ENCODE measurements around the gene FEM1A. TPM values are rescaled to one million over a fixed set of nuclear protein-coding genes. Genes with fewer than 3 reads are reported as not detected.
A peak's percentile ranks its signal among the peaks of the same experiment; 100 is the strongest.
"Not testable (repeated sequence)": the region's sequence is repeated elsewhere in the genome, so short reads cannot be mapped to it uniquely, and the experiment has no call there.

The FEM1A gene
- total and polyA plus RNA-seq, 10 of the 15 experiments (the other 5 are each of a cell fraction or from before 2014, with no cell fraction given): 0.27 to 17.4 (median 3.8) TPM

DNA sequence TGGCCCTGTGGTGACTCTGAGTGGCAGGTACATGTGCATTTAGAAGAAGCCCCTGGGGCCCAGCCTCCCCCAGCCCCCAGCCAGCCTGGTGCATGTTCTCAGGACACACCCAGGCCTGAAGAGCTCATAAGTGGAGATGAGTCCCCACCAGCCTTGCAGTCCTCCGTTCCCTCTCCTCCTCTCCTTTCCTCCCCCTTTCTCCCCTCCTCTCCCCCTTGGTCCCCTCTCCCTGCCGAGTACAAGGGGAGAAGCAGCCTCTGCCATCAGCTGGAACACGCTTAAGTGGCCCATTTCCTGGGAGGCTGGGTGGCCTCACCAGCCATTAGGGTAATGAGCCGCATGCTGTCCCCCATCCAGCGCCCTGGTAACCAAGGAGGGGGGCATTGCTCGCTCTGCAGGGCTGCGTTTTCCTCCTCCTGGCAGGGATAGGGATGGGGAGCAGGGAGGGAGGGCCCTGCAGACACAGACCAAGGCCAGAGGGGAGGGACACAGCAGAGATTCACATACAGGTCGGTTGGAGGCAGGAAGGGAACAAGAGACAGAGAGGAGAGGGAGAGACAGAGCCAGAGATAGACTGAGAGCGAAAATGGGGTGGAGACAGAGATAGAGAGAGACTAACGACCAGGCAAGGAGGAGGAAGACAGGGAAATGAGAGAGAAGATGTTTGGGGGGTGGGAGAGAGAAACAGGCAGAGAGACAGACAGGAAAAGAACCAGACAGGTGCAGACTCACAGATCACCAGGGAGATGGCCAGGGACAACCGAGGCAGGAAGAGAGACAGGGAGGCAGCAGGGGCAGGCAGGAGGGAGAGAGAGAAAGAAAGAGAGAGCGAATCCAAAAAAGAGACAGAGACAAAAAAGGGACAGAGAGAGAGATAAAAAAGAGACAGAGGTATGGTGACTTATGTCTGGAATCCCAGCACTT is 48.5 kb upstream of the FEM1A start (continued):
- no peak for TF ChIP-seq HDAC6 (IDR thresholded peaks at IDR 0.05; ENCODE audit: unreplicated experiment)
- TF ChIP-seq ATF3 (IDR thresholded peaks at IDR 0.05; ENCODE audit: borderline replicate concordance, extremely low read depth, low read depth, low read length): no peak
- no peak for TF ChIP-seq KLF5 (IDR thresholded peaks at IDR 0.05; ENCODE audit: partially characterized antibody)
- no peak for TF ChIP-seq RAD21 (IDR thresholded peaks at IDR 0.05; ENCODE audit: insufficient read depth, low read depth, low read length)

DNA sequence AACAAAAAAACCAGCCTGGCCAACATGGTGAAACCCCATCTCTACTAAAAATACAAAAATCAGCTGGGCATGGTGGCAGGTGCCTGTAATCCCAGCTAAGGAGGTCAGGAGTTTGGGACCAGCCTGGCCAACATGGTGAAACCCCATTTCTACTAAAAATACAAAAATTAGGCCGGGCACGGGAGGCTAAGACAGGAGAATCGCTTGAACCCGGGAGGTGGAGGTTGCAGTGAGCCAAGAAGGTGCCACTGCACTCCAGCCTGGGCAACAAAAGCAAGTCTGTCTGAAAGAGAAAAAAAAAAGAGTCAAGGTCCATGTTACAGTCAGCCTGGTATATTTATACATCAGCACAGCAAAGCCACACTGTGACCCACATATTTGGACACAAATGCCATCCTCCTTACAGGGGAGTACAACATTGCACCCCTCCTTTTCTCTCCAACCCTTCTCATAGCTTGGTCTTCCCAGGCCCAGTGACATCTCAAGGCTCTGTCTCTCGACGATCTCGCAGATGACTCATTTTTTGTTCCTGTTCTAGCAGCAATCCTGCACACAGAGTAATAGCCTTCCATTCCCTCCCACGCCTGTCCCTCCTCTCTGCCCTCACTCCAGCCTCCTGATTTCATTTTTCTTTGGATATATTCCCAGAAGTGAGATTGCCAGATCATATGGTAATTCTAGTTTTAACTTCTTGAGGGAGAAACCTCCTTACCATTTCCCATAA is 46.9 kb upstream of the FEM1A start:
- DNase-seq (ENCODE audit: low read depth, low spot score): no peak
- TF ChIP-seq MLLT1 (IDR thresholded peaks at IDR 0.05): peak; percentile 77
- no peak for TF ChIP-seq GATAD2B (conservative IDR thresholded peaks at IDR 0.05; ENCODE audit: low read depth)
- Histone ChIP-seq H3K27ac (ENCODE audit: control insufficient read depth, insufficient read depth) (no peak overlapping the region), H3K4me2 (ENCODE audit: control insufficient read depth, insufficient read depth) (no peak overlapping the region), H3K36me3 (ENCODE audit: control insufficient read depth in 2 of 2, insufficient read depth in 2 of 2, low read length in 1 of 2) (no peaks in the 10 kb centered on the region), H2AFZ (ENCODE audit: control insufficient read depth, low read depth, low read length) (no peak overlapping the region), H3K9me3 (replicated peaks; ENCODE audit: control insufficient read depth, insufficient read depth, low read length) (no peaks in the 10 kb centered on the region), H3K4me1 (ENCODE audit: control insufficient read depth, insufficient read depth, low read length) (no peaks in the 10 kb centered on the region), H3K27me3 (replicated peaks in 1 of 2; ENCODE audit: control insufficient read depth in 2 of 2, insufficient read depth in 2 of 2, low read length in 1 of 2) (no peaks in the 10 kb centered on the region; a peak in 1 of 4 replicates), H4K20me1 (ENCODE audit: control insufficient read depth, insufficient read depth) (no peaks in the 10 kb centered on the region), H3K9ac (ENCODE audit: control insufficient read depth, insufficient read depth, low read length) (no peak overlapping the region), H3K4me3 (no peak overlapping the region), H3K79me2 (ENCODE audit: control insufficient read depth, insufficient read depth, low read length) (no peaks in the 10 kb centered on the region)
- ChIA-PET RAD21 (ENCODE audit: unreplicated experiment) (no interaction called here), SMC1A (ENCODE audit: uncharacterized antibody, unreplicated experiment) (no interaction called here), CTCF (no interaction called here), POLR2A (no interaction called here)
- WGBS (ENCODE audit: insufficient coverage, insufficient replicate concordance, low lambda C conversion rate, missing lambda C conversion rate): 21% methylated on average over 8 of the region's 8 CpGs
- no TSS peak for BruUV-seq (replicated peaks)
- ATAC-seq: peak; percentile 43
- no peak for FAIRE-seq
- intact Hi-C loops (cut with micrococcal nuclease; ENCODE audit: unreplicated experiment): no loop called here
- in situ Hi-C loops (cut with MboI): no loop called here

- H3K4me2 ChIP-seq (ENCODE audit: control insufficient read depth, insufficient read depth); H3K9me3 ChIP-seq (replicated peaks; ENCODE audit: control insufficient read depth, insufficient read depth, low read length); SMC1A ChIA-PET (ENCODE audit: uncharacterized antibody, unreplicated experiment); H3K27ac ChIP-seq (ENCODE audit: control insufficient read depth, insufficient read depth); ATAC-seq; H3K27me3 ChIP-seq (replicated peaks in 1 of 2; ENCODE audit: control insufficient read depth in 2 of 2, insufficient read depth in 2 of 2, low read length in 1 of 2); H3K9ac ChIP-seq (ENCODE audit: control insufficient read depth, insufficient read depth, low read length); intact Hi-C loops (cut with micrococcal nuclease; ENCODE audit: unreplicated experiment); CTCF ChIA-PET; H4K20me1 ChIP-seq (ENCODE audit: control insufficient read depth, insufficient read depth); H3K4me3 ChIP-seq; H3K4me1 ChIP-seq (ENCODE audit: control insufficient read depth, insufficient read depth, low read length); FAIRE-seq; H3K79me2 ChIP-seq (ENCODE audit: control insufficient read depth, insufficient read depth, low read length); BruUV-seq (replicated peaks); in situ Hi-C loops (cut with MboI); H3K36me3 ChIP-seq (ENCODE audit: control insufficient read depth in 2 of 2, insufficient read depth in 2 of 2, low read length in 1 of 2); H2AFZ ChIP-seq (ENCODE audit: control insufficient read depth, low read depth, low read length); DNase-seq (ENCODE audit: low read depth, low spot score): not testable (repeated sequence)
- RAD21 ChIA-PET (ENCODE audit: unreplicated experiment): interaction anchor here (0.6 to 2.3 kb wide), 2 partner anchors 44 to 46 kb away, joined by 3 to 8 read pairs; partner anchors contain the start of gene FEM1A
- 62% methylated on average over 10 of the region's 10 CpGs for WGBS (ENCODE audit: insufficient coverage, insufficient replicate concordance, low lambda C conversion rate, missing lambda C conversion rate)
- POLR2A ChIA-PET: interaction anchor here (0.6 kb wide), 1 partner anchor 84 kb away, joined by 6 read pairs; no protein-coding TSS in a partner anchor
Observed at GRCh38 chr19:4745175-4745574, 46.4 kb upstream of the FEM1A start.

Data from GM12878 (cell line).